Transverse colon (tissue), 4 donors: ENCODE results near the gene RSRC2.
A peak's percentile ranks its signal among the peaks of the same experiment; 100 is the strongest.

Experiments used
- EP300 ChIP-seq: sonication (generic); formaldehyde crosslinking; IDR thresholded peaks from one replicate; pipeline ENCODE4 v1.6.1; 2017; ENCODE audit warnings: antibody characterized with exemption, low read depth
- POLR2A ChIP-seq: fragments of 450-650 bp; IDR thresholded peaks from one replicate; pipeline ENCODE4 v1.6.1; 2016; ENCODE audit warnings: antibody characterized with exemption, mild to moderate bottlenecking, moderate library complexity
- POLR2AphosphoS5 ChIP-seq, 3 donors: sonication (generic); formaldehyde crosslinking; IDR thresholded peaks; one replicate each; pipeline ENCODE4 v1.6.1; 2016; ENCODE audit warnings: antibody characterized with exemption in 3 of 3
- TF ChIP-seq, protein P1 (sequence below), 5 experiments: fragments of 200-600 bp in 3 of 5; fragments of 450-650 bp in 2 of 5; sonication (generic) in 3 of 5; IDR thresholded peaks; 1 replicate in 2 of 5; 2 replicates in 3 of 5; pipeline ENCODE4 v1.5.1; 2016 to 2017; ENCODE audit warnings: antibody characterized with exemption in 5 of 5, inconsistent platforms in 3 of 5, mild to moderate bottlenecking in 2 of 5, moderate library complexity in 1 of 5

DNA sequence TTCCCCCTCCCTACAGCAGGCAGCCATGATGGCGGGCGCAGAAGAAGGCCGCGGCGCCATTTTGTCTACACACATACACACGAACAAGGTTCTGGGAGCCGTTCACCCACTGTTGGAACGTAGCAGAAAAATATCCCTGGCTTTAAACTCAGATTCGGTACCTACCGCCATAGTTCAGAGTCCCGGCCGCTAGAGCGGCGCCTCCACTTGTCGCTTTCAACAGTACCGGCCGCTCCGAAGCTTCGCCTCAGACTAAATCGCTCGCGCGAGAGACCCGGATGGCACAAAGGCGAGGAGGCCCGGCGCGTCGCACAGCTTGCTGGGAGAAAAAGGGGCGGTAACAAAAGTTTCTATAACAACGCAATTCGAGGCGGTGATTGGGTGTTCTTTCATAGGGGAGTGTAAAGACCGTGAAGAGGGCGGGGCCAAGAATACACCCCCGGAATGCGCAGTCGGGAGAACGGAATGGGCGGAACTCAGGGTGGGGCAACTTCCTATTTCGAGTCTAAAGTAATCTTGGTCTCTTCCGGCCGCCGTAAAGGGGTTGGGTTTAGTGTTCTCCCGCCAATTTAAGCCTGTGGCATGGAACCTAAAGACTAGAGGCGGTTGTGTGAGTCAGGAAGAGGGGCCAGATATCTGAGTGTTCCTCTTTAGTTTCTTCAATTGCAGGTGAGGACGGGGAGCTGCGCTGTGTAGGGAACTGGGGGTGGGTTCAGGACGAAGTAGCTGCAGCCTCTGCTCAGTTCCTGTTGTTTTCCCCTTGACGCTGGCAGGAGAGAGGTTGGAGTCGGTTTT lies at the start of gene RSRC2, which contains the start of gene KNTC1:
- TF ChIP-seq, protein P1, sequence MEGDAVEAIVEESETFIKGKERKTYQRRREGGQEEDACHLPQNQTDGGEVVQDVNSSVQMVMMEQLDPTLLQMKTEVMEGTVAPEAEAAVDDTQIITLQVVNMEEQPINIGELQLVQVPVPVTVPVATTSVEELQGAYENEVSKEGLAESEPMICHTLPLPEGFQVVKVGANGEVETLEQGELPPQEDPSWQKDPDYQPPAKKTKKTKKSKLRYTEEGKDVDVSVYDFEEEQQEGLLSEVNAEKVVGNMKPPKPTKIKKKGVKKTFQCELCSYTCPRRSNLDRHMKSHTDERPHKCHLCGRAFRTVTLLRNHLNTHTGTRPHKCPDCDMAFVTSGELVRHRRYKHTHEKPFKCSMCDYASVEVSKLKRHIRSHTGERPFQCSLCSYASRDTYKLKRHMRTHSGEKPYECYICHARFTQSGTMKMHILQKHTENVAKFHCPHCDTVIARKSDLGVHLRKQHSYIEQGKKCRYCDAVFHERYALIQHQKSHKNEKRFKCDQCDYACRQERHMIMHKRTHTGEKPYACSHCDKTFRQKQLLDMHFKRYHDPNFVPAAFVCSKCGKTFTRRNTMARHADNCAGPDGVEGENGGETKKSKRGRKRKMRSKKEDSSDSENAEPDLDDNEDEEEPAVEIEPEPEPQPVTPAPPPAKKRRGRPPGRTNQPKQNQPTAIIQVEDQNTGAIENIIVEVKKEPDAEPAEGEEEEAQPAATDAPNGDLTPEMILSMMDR (IDR thresholded peaks at IDR 0.05): no peak
- peak; percentile 93 to 97 (median 97) for TF ChIP-seq POLR2AphosphoS5 (IDR thresholded peaks at IDR 0.05)
- peak; percentile 99 for TF ChIP-seq POLR2A
- no peak for TF ChIP-seq EP300
